ENCODE results near the gene BCAS3. TPM values are rescaled to one million over a fixed set of nuclear protein-coding genes. Genes with fewer than 3 reads are reported as not detected.

Gene BCAS3
- total RNA-seq, 1 donor from 2014 or later, result 22.6 TPM

DNA sequence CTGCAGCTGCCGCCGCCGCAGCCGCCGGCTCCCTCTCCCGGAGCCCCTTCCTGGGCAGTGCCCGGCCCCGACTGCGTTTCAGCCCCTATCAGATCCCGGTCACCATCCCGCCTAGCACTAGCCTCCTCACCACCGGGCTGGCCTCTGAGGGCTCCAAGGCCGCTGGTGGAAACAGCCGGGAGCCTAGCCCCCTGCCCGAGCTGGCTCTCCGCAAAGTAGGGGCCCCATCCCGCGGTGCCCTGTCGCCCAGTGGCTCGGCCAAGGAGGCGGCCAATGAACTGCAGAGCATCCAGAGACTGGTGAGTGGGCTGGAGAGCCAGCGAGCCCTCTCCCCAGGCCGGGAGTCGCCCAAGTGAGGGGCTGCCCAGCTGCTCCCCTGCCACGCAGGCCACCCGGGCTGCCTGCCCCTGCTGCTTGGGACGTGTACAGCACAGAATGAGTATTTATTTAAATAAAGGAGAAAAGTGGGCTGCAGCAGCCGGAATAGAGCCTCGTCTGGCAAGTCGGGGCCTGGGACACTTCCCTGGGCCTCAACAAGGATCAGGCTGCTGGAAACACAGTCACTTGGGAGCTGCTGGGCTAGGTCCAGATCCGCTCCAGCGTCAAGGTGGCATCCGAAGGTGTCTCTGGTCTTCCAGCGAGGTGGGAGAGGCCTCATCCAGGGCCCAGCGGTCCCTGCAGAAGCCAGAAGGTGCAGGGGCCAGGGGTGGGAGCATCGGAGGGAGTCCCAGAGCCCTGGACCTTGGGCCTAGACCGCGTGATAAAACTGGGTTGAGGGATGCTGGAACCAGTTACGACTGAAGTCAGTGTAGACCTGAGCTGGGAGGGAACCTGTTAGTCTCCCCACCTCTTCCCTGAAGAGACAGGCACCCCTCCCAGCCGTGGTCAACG, 730.7 kb downstream of the BCAS3 start:
- Mint-ChIP-seq H3K27ac (ENCODE audit: unreplicated experiment) (no peak overlapping the region), H3K4me1 (ENCODE audit: low read depth) (peaks cover 14% of the 10 kb centered on the region), H3K36me3 (ENCODE audit: low read depth) (peaks cover 2% of the 10 kb centered on the region), H3K9me3 (ENCODE audit: low read depth) (no peaks in the 10 kb centered on the region), H3K4me3 (ENCODE audit: unreplicated experiment) (peak overlapping the region; percentile 60), H3K27me3 (ENCODE audit: low read depth) (no peaks in the 10 kb centered on the region)
- DNase-seq (ENCODE audit: low spot score), result peak; percentile 87
- TF ChIP-seq CTCF (IDR thresholded peaks at IDR 0.05), result no peak

- peak overlapping the region; percentile 68 for H3K4me3 Mint-ChIP-seq (ENCODE audit: unreplicated experiment)
- peak; percentile 72 for TF ChIP-seq CTCF (IDR thresholded peaks at IDR 0.05)
- H3K9me3 Mint-ChIP-seq (ENCODE audit: low read depth), result no peaks in the 10 kb centered on the region
- peak; percentile 72 for DNase-seq (ENCODE audit: low spot score)
- H3K4me1 Mint-ChIP-seq (ENCODE audit: low read depth), result peaks cover 16% of the 10 kb centered on the region
- H3K36me3 Mint-ChIP-seq (ENCODE audit: low read depth), result no peaks in the 10 kb centered on the region
- no peaks in the 10 kb centered on the region for H3K27me3 Mint-ChIP-seq (ENCODE audit: low read depth)
- H3K27ac Mint-ChIP-seq (ENCODE audit: unreplicated experiment), result peak overlapping the region; percentile 32
Observed at GRCh38 chr17:61409301-61410112, 731.9 kb downstream of the BCAS3 start.

- Mint-ChIP-seq H3K27me3 (ENCODE audit: low read depth) (no peaks in the 10 kb centered on the region), H3K36me3 (ENCODE audit: low read depth) (no peaks in the 10 kb centered on the region), H3K9me3 (ENCODE audit: low read depth) (no peaks in the 10 kb centered on the region), H3K4me3 (ENCODE audit: unreplicated experiment) (peak overlapping the region; percentile 56), H3K27ac (ENCODE audit: unreplicated experiment) (no peak overlapping the region), H3K4me1 (ENCODE audit: low read depth) (peaks cover 16% of the 10 kb centered on the region)
- DNase-seq (ENCODE audit: low spot score), result peak; percentile 81
- TF ChIP-seq CTCF (IDR thresholded peaks at IDR 0.05), result peak; percentile 67
Observed at GRCh38 chr17:61410141-61411010, 732.7 kb downstream of the BCAS3 start.

DNA sequence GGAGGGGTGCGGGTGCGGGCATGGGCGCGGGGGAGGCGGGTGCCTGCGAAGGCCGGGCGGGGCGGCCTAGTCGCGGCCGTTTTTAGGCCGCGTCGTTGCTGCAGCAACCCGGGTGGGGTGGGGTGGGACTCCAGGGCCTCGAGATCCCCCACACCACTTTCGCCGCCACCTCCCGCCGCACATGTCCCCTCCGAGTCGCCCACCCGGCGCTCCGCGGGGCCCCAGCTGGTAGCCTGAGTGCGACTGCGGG, 733.3 kb downstream of the BCAS3 start:
- Mint-ChIP-seq H3K36me3 (ENCODE audit: low read depth) (no peaks in the 10 kb centered on the region), H3K4me3 (ENCODE audit: unreplicated experiment) (no peak overlapping the region), H3K27me3 (ENCODE audit: low read depth) (no peaks in the 10 kb centered on the region), H3K9me3 (ENCODE audit: low read depth) (no peaks in the 10 kb centered on the region), H3K27ac (ENCODE audit: unreplicated experiment) (no peak overlapping the region), H3K4me1 (ENCODE audit: low read depth) (peaks cover 19% of the 10 kb centered on the region)
- DNase-seq (ENCODE audit: low spot score), result peak; percentile 72
- TF ChIP-seq CTCF (IDR thresholded peaks at IDR 0.05), result peak; percentile 35
